K562 (cell line): ENCODE measurements around the gene DAPK1. TPM values are rescaled to one million over a fixed set of nuclear protein-coding genes. Genes with fewer than 3 reads are reported as not detected.

Source experiments
- ATAC-seq: fragments of 200-7000 bp; cut with Tn5 transposase; 3 replicates; pipeline ENCODE4 v1.9.1; 2020; ENCODE audit warnings: moderate library complexity
- BruUV-seq: library from RNA; stranded (reverse); fragments of 400-500 nt; replicated peaks from 2 replicates; lab custom pipeline; 2021; lab: Mats Ljungman, UMichigan
- CTCF ChIA-PET: fragments of 300-600 bp; formaldehyde crosslinking; extraction: SDS; loops from one replicate; lab custom pipeline; 2021; ENCODE audit warnings: low intra/inter-chr PET ratio; lab: Yijun Ruan, JAX
- POLR2A ChIA-PET: fragments of 300-600, 350-650 bp; sonication (Branson Sonifier 250); formaldehyde crosslinking; extraction: SDS; loops from one replicate; lab custom pipeline; 2021; ENCODE audit warnings: antibody characterized with exemption, inconsistent platforms; lab: Yijun Ruan, JAX
- DNase-seq, 4 experiments: peaks; one replicate each; pipeline versions ENCODE4 v3.0.0 to v3.0.0-alpha.2; 2011 to 2018; ENCODE audit warnings: low spot score in 3 of 4, mixed read lengths in 3 of 4; ENCODE audit errors: extremely low read depth in 1 of 4
- FAIRE-seq: peaks from 2 replicates; lab custom pipeline; 2011; peaks lifted over from hg19 to GRCh38; lab: Jason Lieb, UNC
- H2AFZ ChIP-seq: 2 replicates; pipeline ENCODE4 v1.6.0; 2011; ENCODE audit warnings: low read depth, low read length, control low read depth, inconsistent platforms
- H3K27ac ChIP-seq: fragments of 200-600 bp; 3 replicates; pipeline ENCODE4 v1.8.0; 2011; ENCODE audit warnings: low read depth, mild to moderate bottlenecking, control low read depth, inconsistent platforms, low read length, moderate library complexity, mixed read lengths; ENCODE audit errors: extremely low read depth
- H3K27me3 ChIP-seq, 2 experiments: fragments of 300-600 bp in 1 of 2; 2 replicates in 1 of 2; 3 replicates in 1 of 2; pipeline versions ENCODE4 v1.6.0 to v1.8.0; 2011; ENCODE audit warnings: inconsistent platforms in 2 of 2, low read length in 2 of 2, mild to moderate bottlenecking in 1 of 2, mixed read lengths in 1 of 2, moderate library complexity in 1 of 2; ENCODE audit not compliant: control insufficient read depth in 2 of 2, insufficient read depth in 2 of 2
- H3K36me3 ChIP-seq: fragments of 300-600 bp; 3 replicates; pipeline ENCODE4 v1.8.0; 2011; ENCODE audit warnings: mild to moderate bottlenecking, low read length, inconsistent platforms; ENCODE audit not compliant: control insufficient read depth, insufficient read depth
- H3K4me1 ChIP-seq, 2 experiments: fragments of 200-600 bp in 1 of 2; replicated peaks in 1 of 2; 2 replicates in 1 of 2; 3 replicates in 1 of 2; pipeline versions ENCODE4 v1.5.1 to v1.8.0; 2011; ENCODE audit warnings: inconsistent platforms in 2 of 2, low read length in 2 of 2, mild to moderate bottlenecking in 1 of 2, mixed read lengths in 1 of 2, moderate library complexity in 1 of 2; ENCODE audit not compliant: control insufficient read depth in 2 of 2, insufficient read depth in 2 of 2
- H3K4me2 ChIP-seq: 2 replicates; pipeline ENCODE4 v1.6.1; 2011; ENCODE audit warnings: low read length, control low read depth, inconsistent platforms, mixed read lengths; ENCODE audit not compliant: insufficient read depth
- H3K4me3 ChIP-seq: fragments of 200-600 bp; sonication (generic), shearing (Covaris generic); 2 replicates; pipeline ENCODE4 v1.5.1; 2016; ENCODE audit warnings: control low read depth, inconsistent platforms
- H3K79me2 ChIP-seq: fragments of 200-600 bp; 3 replicates; pipeline ENCODE4 v1.8.0; 2011; ENCODE audit warnings: low read length, inconsistent platforms; ENCODE audit not compliant: control insufficient read depth, insufficient read depth
- H3K9ac ChIP-seq, 2 experiments: 2 replicates each; pipeline versions ENCODE4 v1.6.0 to v1.6.1; 2011; ENCODE audit warnings: low read depth in 2 of 2, low read length in 2 of 2, control low read depth in 1 of 2, inconsistent platforms in 1 of 2, mild to moderate bottlenecking in 1 of 2, mixed read lengths in 1 of 2; ENCODE audit not compliant: insufficient read depth in 1 of 2
- H3K9me1 ChIP-seq: one replicate; pipeline ENCODE4 v1.6.0; 2011; ENCODE audit warnings: inconsistent platforms, mild to moderate bottlenecking, low read length, moderate library complexity; ENCODE audit not compliant: control insufficient read depth, insufficient read depth
- H3K9me3 ChIP-seq: replicated peaks from 2 replicates; pipeline ENCODE4 v1.5.1; 2011; ENCODE audit warnings: low read depth, low read length, inconsistent platforms; ENCODE audit not compliant: control insufficient read depth, insufficient read depth
- H4K20me1 ChIP-seq: replicated peaks from 2 replicates; pipeline ENCODE4 v1.6.1; 2011; ENCODE audit warnings: low read length, inconsistent platforms, mixed read lengths; ENCODE audit not compliant: control insufficient read depth, insufficient read depth
- POLR2G ChIP-seq: fragments of 200-400 bp; formaldehyde crosslinking; IDR thresholded peaks from 2 replicates; pipeline ENCODE4 v1.6.1; 2017; ENCODE audit warnings: low read depth, mild to moderate bottlenecking, antibody characterized with exemption, low read length, moderate library complexity
- RBM22 ChIP-seq: fragments of 200-400 bp; formaldehyde crosslinking; IDR thresholded peaks from 2 replicates; pipeline ENCODE4 v1.6.1; 2018; ENCODE audit warnings: low read length, low read depth; ENCODE audit not compliant: poor library complexity, severe bottlenecking
- SMARCC2 ChIP-seq: fragments of 450-650 bp; IDR thresholded peaks from 2 replicates; pipeline ENCODE4 v1.6.1; 2017; ENCODE audit warnings: antibody characterized with exemption, moderate library complexity, mild to moderate bottlenecking, low read depth
- ZNF561 ChIP-seq: fragments of 450-650 bp; formaldehyde crosslinking; conservative IDR thresholded peaks from 2 replicates; pipeline ENCODE4 v1.4.0; 2020; ENCODE audit warnings: mild to moderate bottlenecking, moderate library complexity
- WGBS: fragments of 100-300 bp; shearing (Covaris generic); methylation state at CpG from one replicate; pipeline ENCODE4 v1.1.6; 2016; ENCODE audit warnings: low coverage, mixed read lengths; ENCODE audit not compliant: insufficient coverage; ENCODE audit errors: missing lambda C conversion rate; 5-methylcytosine and 5-hydroxymethylcytosine counted together
- in situ Hi-C: fragments of 300-500 bp; cut with MboI; formaldehyde crosslinking; loops from 4 replicates; pipeline ENCODE4 v1.15.0; 2018; ENCODE audit warnings: inconsistent platforms, mixed read lengths
- intact Hi-C: fragments of 100-400 bp; cut with micrococcal nuclease; formaldehyde crosslinking; loops from 2 replicates; pipeline ENCODE4 v1.14.2; 2022
- polyA plus RNA-seq, 8 experiments: library from polyadenylated mRNA; depleted of rRNA in 4 of 8; stranded (reverse) in 5 of 8; unstranded in 3 of 8; fragments of >200 nt; fragmentation: Nextera tagmentation in 2 of 8; fragmentation: Illumina TruSeq in 1 of 8; extraction: Ambion mirVana in 2 of 8; extraction: Trizol in 1 of 8; gene quantifications; 2 replicates each; pipeline versions ENCODE4 v1.2.1 to v1.2.3, GENCODE V29; 2011 to 2014; ENCODE audit warnings: inconsistent platforms in 1 of 8, missing spikeins in 1 of 8
- total RNA-seq, 7 experiments: library from RNA; depleted of rRNA in 6 of 7; stranded (reverse); fragments of >200 nt in 6 of 7; fragmentation: Illumina TruSeq in 2 of 7; extraction: Trizol in 2 of 7; gene quantifications; 2 replicates each; pipeline versions ENCODE4 v1.2.1 to v1.2.3, GENCODE V29; 2011 to 2021; ENCODE audit warnings: low replicate concordance in 1 of 7

Gene DAPK1
- total and polyA plus RNA-seq, 9 of the 15 experiments (the other 6 are each of a cell fraction or from before 2014, with no cell fraction given) = 1.7 to 26.4 (median 15.8) TPM

GRCh38 chr9:87659534-87660419, 162.1 kb downstream of the DAPK1 start:
- no TSS peak for BruUV-seq
- Histone ChIP-seq H3K27me3 (no peaks in the 10 kb centered on the region), H2AFZ (no peak overlapping the region), H3K9me3 (no peaks in the 10 kb centered on the region), H3K4me3 (no peak overlapping the region), H3K4me2 (no peak overlapping the region), H4K20me1 (no peaks in the 10 kb centered on the region; the same call in 1 of the 2 replicates), H3K27ac (no peak overlapping the region), H3K9ac (no peak overlapping the region), H3K9me1 (no peaks in the 10 kb centered on the region), H3K79me2 (no peaks in the 10 kb centered on the region), H3K36me3 (peaks cover 18% of the 10 kb centered on the region; the same call in 2 of the 3 replicates), H3K4me1 (peaks cover 3 to 7% of the 10 kb centered on the region in 2 experiments; a peak in 4 of 5 replicates)
- POLR2A ChIA-PET = no interaction called here
- in situ Hi-C loops (loop anchor here (25.0 kb wide), 1 partner anchor 1222 kb away; no protein-coding TSS in a partner anchor), intact Hi-C loops (loop anchor here (10.0 kb wide), 1 partner anchor 165 kb away; the partner anchor contains the start of gene DAPK1)
- 92% methylated on average over 15 of the region's 47 CpGs for WGBS
- ATAC-seq (no peak), FAIRE-seq (no peak), DNase-seq (no peak)
- TF ChIP-seq POLR2G (peak; percentile 48; the same call in 1 of the 2 replicates), SMARCC2 (no peak), RBM22 (peak; percentile 41), ZNF561 (no peak)
- CTCF ChIA-PET = no interaction called here
